H9 (cell line): ENCODE results near the gene CASP12. TPM values are rescaled to one million over a fixed set of nuclear protein-coding genes. Genes with fewer than 3 reads are reported as not detected.

Experiments
- DNase-seq: peaks from one replicate; pipeline ENCODE4 v3.0.0-alpha.2; 2017
- H2AFZ ChIP-seq: one replicate; pipeline ENCODE4 v1.6.1; 2013; ENCODE audit warnings: mild to moderate bottlenecking, low read length, control low read depth, moderate library complexity
- H2AK5ac ChIP-seq: 2 replicates; pipeline ENCODE4 v1.6.1; 2013; ENCODE audit warnings: low read length, control low read depth, mixed read lengths; ENCODE audit not compliant: insufficient read length
- H2BK120ac ChIP-seq: one replicate; pipeline ENCODE4 v1.6.1; 2013; ENCODE audit warnings: low read depth, mild to moderate bottlenecking, low read length, control low read depth, inconsistent platforms; ENCODE audit not compliant: poor library complexity, severe bottlenecking
- H2BK12ac ChIP-seq: 2 replicates; pipeline ENCODE4 v1.6.1; 2013; ENCODE audit warnings: low read length, control low read depth, mixed read lengths, low read depth; ENCODE audit not compliant: insufficient read length
- H2BK15ac ChIP-seq: 2 replicates; pipeline ENCODE4 v1.6.1; 2013; ENCODE audit warnings: low read depth, low read length, control low read depth
- H2BK20ac ChIP-seq: one replicate; pipeline ENCODE4 v1.6.1; 2013; ENCODE audit warnings: low read depth, mild to moderate bottlenecking, low read length, control low read depth, inconsistent platforms; ENCODE audit not compliant: poor library complexity, severe bottlenecking
- H2BK5ac ChIP-seq: 2 replicates; pipeline ENCODE4 v1.6.1; 2013; ENCODE audit warnings: low read length, control low read depth, mixed read lengths; ENCODE audit not compliant: insufficient read length
- H3K14ac ChIP-seq: 2 replicates; pipeline ENCODE4 v1.6.1; 2013; ENCODE audit warnings: low read length, control low read depth; ENCODE audit not compliant: insufficient read depth
- H3K18ac ChIP-seq: 2 replicates; pipeline ENCODE4 v1.6.1; 2013; ENCODE audit warnings: low read depth, mild to moderate bottlenecking, mixed read lengths, low read length, control low read depth; ENCODE audit not compliant: insufficient read length
- H3K23ac ChIP-seq: 2 replicates; pipeline ENCODE4 v1.6.1; 2013; ENCODE audit warnings: low read length, control low read depth, mixed read lengths, low read depth; ENCODE audit not compliant: insufficient read length
- H3K23me2 ChIP-seq: 2 replicates; pipeline ENCODE4 v1.6.1; 2013; ENCODE audit warnings: low read depth, mild to moderate bottlenecking, mixed read lengths, low read length, control low read depth; ENCODE audit not compliant: insufficient read length, poor library complexity, severe bottlenecking
- H3K27ac ChIP-seq: 2 replicates; pipeline ENCODE4 v1.5.1; 2013; ENCODE audit warnings: low read length, control low read depth, mixed read lengths, low read depth; ENCODE audit not compliant: insufficient read length
- H3K27me3 ChIP-seq: 2 replicates; pipeline ENCODE4 v1.6.1; 2013; ENCODE audit warnings: low read length, control low read depth, inconsistent platforms; ENCODE audit not compliant: insufficient read depth
- H3K4ac ChIP-seq: 2 replicates; pipeline ENCODE4 v1.6.1; 2013; ENCODE audit warnings: low read depth, mild to moderate bottlenecking, control low read depth, inconsistent platforms, low read length, moderate library complexity
- H3K4me1 ChIP-seq: 2 replicates; pipeline ENCODE4 v1.6.1; 2013; ENCODE audit warnings: low read length, control low read depth, inconsistent platforms; ENCODE audit not compliant: insufficient read depth
- H3K4me2 ChIP-seq: 2 replicates; pipeline ENCODE4 v1.6.1; 2013; ENCODE audit warnings: low read length, control low read depth, mixed read lengths; ENCODE audit not compliant: insufficient read length, insufficient read depth
- H3K56ac ChIP-seq: 2 replicates; pipeline ENCODE4 v1.6.1; 2013; ENCODE audit warnings: low read depth, mild to moderate bottlenecking, mixed read lengths, low read length, control low read depth; ENCODE audit not compliant: insufficient read length
- H3K79me1 ChIP-seq: 2 replicates; pipeline ENCODE4 v1.6.1; 2013; ENCODE audit warnings: low read depth, mild to moderate bottlenecking, moderate library complexity, low read length, control low read depth, inconsistent platforms; ENCODE audit not compliant: insufficient read depth, poor library complexity, severe bottlenecking
- H3K79me2 ChIP-seq: 2 replicates; pipeline ENCODE4 v1.6.1; 2013; ENCODE audit warnings: low read length, control low read depth, inconsistent platforms; ENCODE audit not compliant: insufficient read depth
- H3K9ac ChIP-seq: 2 replicates; pipeline ENCODE4 v1.6.1; 2013; ENCODE audit warnings: low read length, control low read depth, mixed read lengths; ENCODE audit not compliant: insufficient read length; ENCODE audit errors: extremely low read depth
- H3K9me3 ChIP-seq: one replicate; pipeline ENCODE4 v1.6.1; 2013; ENCODE audit warnings: low read depth, low read length, inconsistent platforms; ENCODE audit not compliant: control insufficient read depth
- H3T11ph ChIP-seq: one replicate; pipeline ENCODE4 v1.6.1; 2013; ENCODE audit warnings: mild to moderate bottlenecking, low read length, control low read depth, inconsistent platforms
- H4K20me1 ChIP-seq: one replicate; pipeline ENCODE4 v1.6.1; 2013; ENCODE audit not compliant: control insufficient read depth, insufficient read length, insufficient read depth
- H4K5ac ChIP-seq: 2 replicates; pipeline ENCODE4 v1.6.1; 2013; ENCODE audit warnings: low read depth, mild to moderate bottlenecking, mixed read lengths, low read length, control low read depth; ENCODE audit not compliant: insufficient read length
- H4K8ac ChIP-seq: replicated peaks from 2 replicates; pipeline ENCODE4 v1.6.1; 2013; ENCODE audit warnings: low read length, control low read depth, mixed read lengths, low read depth; ENCODE audit not compliant: insufficient read length
- H4K91ac ChIP-seq: 2 replicates; pipeline ENCODE4 v1.6.1; 2013; ENCODE audit warnings: low read depth, mild to moderate bottlenecking, moderate library complexity, mixed read lengths, low read length, control low read depth; ENCODE audit not compliant: insufficient read length
- H3K27ac Mint-ChIP-seq, 3 experiments: 2 replicates in 2 of 3; 3 replicates in 1 of 3; pipeline ENCODE4 v1.8.0; 2020 to 2021; ENCODE audit warnings: mixed read lengths in 3 of 3, mild to moderate bottlenecking in 1 of 3, moderate library complexity in 1 of 3
- H3K27me3 Mint-ChIP-seq: 2 replicates; pipeline ENCODE4 v1.8.0; 2021; ENCODE audit warnings: low read depth, mild to moderate bottlenecking, moderate library complexity, mixed read lengths
- H3K36me3 Mint-ChIP-seq, 3 experiments: 2 replicates in 2 of 3; 3 replicates in 1 of 3; pipeline ENCODE4 v1.8.0; 2020 to 2021; ENCODE audit warnings: low read depth in 3 of 3, mixed read lengths in 3 of 3; ENCODE audit not compliant: insufficient read depth in 1 of 3
- H3K4me1 Mint-ChIP-seq, 2 experiments: 2 replicates each; pipeline ENCODE4 v1.8.0; 2020; ENCODE audit warnings: mixed read lengths in 2 of 2
- H3K4me3 Mint-ChIP-seq, 2 experiments: 2 replicates in 1 of 2; 3 replicates in 1 of 2; pipeline ENCODE4 v1.8.0; 2020 to 2021; ENCODE audit warnings: mild to moderate bottlenecking in 2 of 2, mixed read lengths in 2 of 2, moderate library complexity in 1 of 2
- H3K9me3 Mint-ChIP-seq, 2 experiments: 2 replicates in 1 of 2; 3 replicates in 1 of 2; pipeline ENCODE4 v1.8.0; 2020; ENCODE audit warnings: mild to moderate bottlenecking in 2 of 2, mixed read lengths in 2 of 2, moderate library complexity in 1 of 2
- CTCF ChIP-seq: fragments of 200-600 bp; sonication (generic); conservative IDR thresholded peaks from 3 replicates; pipeline ENCODE4 v1.8.0; 2021; ENCODE audit warnings: antibody characterized with exemption, mild to moderate bottlenecking
- total RNA-seq: library from RNA; stranded (reverse); gene quantifications from 2 replicates; pipeline ENCODE4 v1.2.1, GENCODE V29; 2021

Gene CASP12
- total RNA-seq, 1 experiment from 2014 or later: not detected

GRCh38 chr11:104870910-104871309, 27.4 kb downstream of the CASP12 start:
- H3K79me2 ChIP-seq: no peaks in the 10 kb centered on the region
- TF ChIP-seq CTCF: no peak
- H4K5ac ChIP-seq: no peak overlapping the region
- H3K79me1 ChIP-seq: no peaks in the 10 kb centered on the region
- H3K23ac ChIP-seq: no peak overlapping the region
- Mint-ChIP-seq H3K4me1 (peaks cover 6 to 7% of the 10 kb centered on the region in 2 experiments), H3K9me3 (peaks cover 0 to 7% of the 10 kb centered on the region in 2 experiments; a peak in 3 of 5 replicates), H3K27ac (no peak overlapping the region; a peak in 1 of 7 replicates), H3K4me3 (no peak overlapping the region), H3K36me3 (peaks cover 0 to 5% (median 3%) of the 10 kb centered on the region in 3 experiments; a peak in 3 of 7 replicates), H3K27me3 (no peaks in the 10 kb centered on the region)
- no peak overlapping the region for H3K27ac ChIP-seq
- no peak overlapping the region for H3T11ph ChIP-seq
- H2BK15ac ChIP-seq: no peak overlapping the region
- H3K4me1 ChIP-seq: no peaks in the 10 kb centered on the region
- H3K4ac ChIP-seq: no peak overlapping the region
- no peak overlapping the region for H4K8ac ChIP-seq
- no peak overlapping the region for H3K18ac ChIP-seq
- H3K23me2 ChIP-seq: no peaks in the 10 kb centered on the region
- H2BK120ac ChIP-seq: no peak overlapping the region
- H3K9me3 ChIP-seq: no peaks in the 10 kb centered on the region
- H3K9ac ChIP-seq: no peak overlapping the region
- no peak overlapping the region for H2BK5ac ChIP-seq
- H3K14ac ChIP-seq: no peak overlapping the region
- H2AK5ac ChIP-seq: no peak overlapping the region
- no peak overlapping the region for H4K91ac ChIP-seq
- no peaks in the 10 kb centered on the region for H4K20me1 ChIP-seq
- no peak overlapping the region for H2BK20ac ChIP-seq
- no peak overlapping the region for H3K4me2 ChIP-seq
- no peak overlapping the region for H2BK12ac ChIP-seq
- H3K56ac ChIP-seq: no peak overlapping the region
- H3K27me3 ChIP-seq: no peaks in the 10 kb centered on the region
- H2AFZ ChIP-seq: no peak overlapping the region
- no peak for DNase-seq
